Stimulated activated CD4-positive, alpha-beta T cell treated with anti-CD3 and anti-CD28 coated beads, Interleukin-1b, Interleukin-23, amount 100 ng/mL, for 1 hour (primary cell): ENCODE measurements around the gene ADGRG3.

Experiments
- DNase-seq, 2 donors: peaks; one replicate each; pipeline ENCODE4 v3.0.0-alpha.2; 2020; ENCODE audit warnings: low read depth in 2 of 2

The ADGRG3 gene

GRCh38 chr16:57736419-57737351 is 68.6 kb downstream of the ADGRG3 start:
- DNase-seq = no peak

- no peak for DNase-seq
Measured at GRCh38 chr16:57738844-57739243, 70.7 kb downstream of the ADGRG3 start.
